Ovary (tissue), 9 donors: ENCODE results near the gene NDUFAB1. TPM values are rescaled to one million over a fixed set of nuclear protein-coding genes. Genes with fewer than 3 reads are reported as not detected.

Experiments
- DNase-seq, 5 donors: peaks; one replicate each; pipeline ENCODE4 v3.0.0-alpha.2; 2019 to 2020
- H3K27ac ChIP-seq, 2 donors: fragments of 200-600 bp; one replicate each; pipeline versions ENCODE4 v1.5.1 to v1.8.0; 2019 to 2022
- H3K27me3 ChIP-seq: fragments of 200-600 bp; one replicate; pipeline ENCODE4 v1.8.0; 2022
- H3K36me3 ChIP-seq: fragments of 200-600 bp; sonication (generic); one replicate; pipeline ENCODE4 v1.5.1; 2019
- H3K4me1 ChIP-seq: one replicate; pipeline ENCODE4 v1.8.1; 2013; ENCODE audit warnings: mild to moderate bottlenecking, moderate library complexity; ENCODE audit not compliant: insufficient read depth
- H3K4me3 ChIP-seq: fragments of 200-600 bp; sonication (generic); one replicate; pipeline ENCODE4 v1.5.1; 2017
- H3K9me3 ChIP-seq, 2 donors: fragments of 200-600 bp in 1 of 2; sonication (generic) in 1 of 2; one replicate each; pipeline versions ENCODE4 v1.5.1 to v1.8.1; 2013 to 2019; ENCODE audit warnings: mild to moderate bottlenecking in 1 of 2, moderate library complexity in 1 of 2
- EP300 ChIP-seq: sonication (generic); formaldehyde crosslinking; IDR thresholded peaks from one replicate; pipeline ENCODE4 v1.6.1; 2017; ENCODE audit warnings: antibody characterized with exemption
- POLR2A ChIP-seq: fragments of 450-650 bp; IDR thresholded peaks from one replicate; pipeline ENCODE4 v1.6.1; 2017; ENCODE audit warnings: antibody characterized with exemption, mild to moderate bottlenecking, moderate library complexity
- WGBS, 3 donors: extraction: QIAGEN DNeasy Blood & Tissue Kit in 1 of 3; methylation state at CpG; one replicate each; pipeline versions ENCODE4 v1.1.5 to v1.1.7; 2013 to 2017; 5-methylcytosine and 5-hydroxymethylcytosine counted together
- intact Hi-C, 4 donors: fragments of 100-400 bp; cut with DNase I; formaldehyde crosslinking; loops; one replicate each; pipeline versions ENCODE4 v1.11.0 to v1.15.1; 2022 to 2023
- polyA plus RNA-seq, 2 donors: library from polyadenylated mRNA; stranded (reverse); fragments of 200-250 nt in 1 of 2; fragments of 350-450 nt in 1 of 2; fragmentation: Illumina TruSeq in 1 of 2; extraction: RNeasy Lipid Tissue Mini Kit (QIAGEN cat#74804) in 1 of 2; gene quantifications; one replicate each; pipeline ENCODE4 v1.2.3, GENCODE V29; 2013 to 2014
- total RNA-seq, 7 donors: library from RNA; depleted of rRNA in 2 of 7; stranded (reverse); fragments of >200 nt in 2 of 7; fragmentation: NEBNext Ultra II Directional in 3 of 7; extraction: Animal tissue kit (Norgen Biotek cat#: 25700) in 3 of 7; gene quantifications; one replicate each; pipeline versions ENCODE4 v1.1.0 to v1.2.4, GENCODE V29; 2016 to 2023
- TF ChIP-seq, protein P1 (sequence below), 3 donors: fragments of 450-650 bp in 2 of 3; fragments of 200-600 bp in 1 of 3; IDR thresholded peaks; one replicate each; pipeline versions ENCODE4 v1.5.1 to v1.8.0; 2016 to 2022; ENCODE audit warnings: antibody characterized with exemption in 3 of 3, mild to moderate bottlenecking in 1 of 3
- donor health status: DM: no; HTN: no; CAD: no; lungs with moderate emphysema.
- donor health status: DM: no; HTN: no; CAD: no.
- donor health status: Bipolar disorder and iron deficiency.
- donor health status: DM: yes; HTN: yes; CAD: no.
- donor health status: DM: no; HTN: no; CAD: no.
- donor health status: DM: yes; HTN: yes; CAD: no.

The NDUFAB1 gene
- total and polyA plus RNA-seq, 9 donors = 42.4 to 83.0 (median 53.6) TPM

DNA sequence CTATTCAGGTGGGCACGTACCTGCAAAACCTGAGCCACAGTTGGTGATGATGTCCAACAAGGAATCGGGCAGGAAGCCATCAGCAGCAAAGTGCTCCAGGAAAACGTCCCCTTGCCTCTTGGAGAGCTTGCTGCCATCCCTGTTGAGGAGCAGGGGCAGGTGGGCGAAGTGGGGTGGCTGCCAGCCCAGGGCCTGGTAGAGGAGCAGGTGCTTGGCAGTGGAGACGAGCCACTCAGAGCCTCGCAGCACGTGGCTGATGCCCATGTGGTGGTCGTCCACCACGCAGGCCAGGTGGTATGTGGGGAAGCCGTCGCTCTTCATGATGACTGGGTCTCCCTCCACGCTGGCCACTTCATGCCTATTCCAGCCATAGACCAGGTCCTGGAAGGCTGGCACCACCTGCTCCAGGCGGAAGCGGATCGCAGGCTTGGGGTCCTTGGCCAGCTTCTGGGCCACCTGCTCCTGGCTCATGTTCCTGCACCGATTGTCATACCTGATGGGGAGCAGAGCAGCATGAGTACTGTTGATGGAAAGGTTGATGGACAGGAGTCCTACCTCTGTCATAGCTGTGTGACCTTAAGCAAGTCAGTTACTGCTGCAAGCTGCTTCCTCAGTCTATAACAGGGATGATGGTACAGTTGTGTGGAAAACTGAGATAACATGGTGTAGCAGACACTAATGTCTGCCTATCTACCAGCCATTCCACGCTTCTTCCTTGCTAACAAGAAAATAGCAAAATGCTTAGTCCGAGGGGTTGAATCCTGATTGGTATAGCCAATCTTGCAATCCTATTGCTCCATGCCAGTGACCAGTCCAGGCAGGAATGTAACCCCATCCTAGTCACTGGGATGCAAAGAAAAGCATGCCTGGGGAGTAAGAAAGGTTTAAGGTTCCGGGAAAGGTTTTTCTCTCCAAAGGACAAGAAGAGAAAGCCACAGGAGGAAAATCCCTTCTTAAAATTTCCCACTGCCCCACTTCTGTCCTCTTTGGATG is 61.0 kb downstream of the NDUFAB1 start:
- 93 to 95% (median 93%) methylated on average over 19 of the region's 19 CpGs for WGBS, 3 donors
- no peaks in the 10 kb centered on the region for H3K4me1 ChIP-seq
- TF ChIP-seq EP300 = no peak
- TF ChIP-seq POLR2A = no peak
- no peaks in the 10 kb centered on the region for H3K27me3 ChIP-seq
- no peak for DNase-seq
- H3K27ac ChIP-seq = no peak overlapping the region
- H3K9me3 ChIP-seq = no peaks in the 10 kb centered on the region
- H3K4me3 ChIP-seq = no peak overlapping the region
- no peaks in the 10 kb centered on the region for H3K36me3 ChIP-seq
- intact Hi-C loops = no loop called here

DNA sequence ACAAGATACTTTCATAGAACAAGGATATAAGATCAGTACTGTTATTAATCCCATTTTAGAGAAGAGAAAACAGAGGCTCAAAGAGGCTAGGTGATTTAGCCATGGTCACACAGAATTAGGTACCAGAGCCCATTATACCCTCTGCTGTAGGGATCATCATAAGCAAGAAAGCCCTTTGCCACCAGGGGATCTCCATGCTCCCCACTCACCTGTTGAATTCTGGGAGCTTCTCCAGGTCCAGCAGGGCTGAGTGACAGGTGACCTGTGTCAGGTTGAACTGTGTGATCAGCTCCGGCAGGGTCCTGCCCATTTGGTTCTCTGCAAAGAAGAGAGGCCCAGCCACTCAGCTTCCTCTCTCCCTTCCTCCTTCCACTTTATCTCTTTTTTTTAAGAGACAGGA is 63.7 kb downstream of the NDUFAB1 start:
- TF ChIP-seq EP300 (no peak), POLR2A (no peak)
- TF ChIP-seq, protein P1, sequence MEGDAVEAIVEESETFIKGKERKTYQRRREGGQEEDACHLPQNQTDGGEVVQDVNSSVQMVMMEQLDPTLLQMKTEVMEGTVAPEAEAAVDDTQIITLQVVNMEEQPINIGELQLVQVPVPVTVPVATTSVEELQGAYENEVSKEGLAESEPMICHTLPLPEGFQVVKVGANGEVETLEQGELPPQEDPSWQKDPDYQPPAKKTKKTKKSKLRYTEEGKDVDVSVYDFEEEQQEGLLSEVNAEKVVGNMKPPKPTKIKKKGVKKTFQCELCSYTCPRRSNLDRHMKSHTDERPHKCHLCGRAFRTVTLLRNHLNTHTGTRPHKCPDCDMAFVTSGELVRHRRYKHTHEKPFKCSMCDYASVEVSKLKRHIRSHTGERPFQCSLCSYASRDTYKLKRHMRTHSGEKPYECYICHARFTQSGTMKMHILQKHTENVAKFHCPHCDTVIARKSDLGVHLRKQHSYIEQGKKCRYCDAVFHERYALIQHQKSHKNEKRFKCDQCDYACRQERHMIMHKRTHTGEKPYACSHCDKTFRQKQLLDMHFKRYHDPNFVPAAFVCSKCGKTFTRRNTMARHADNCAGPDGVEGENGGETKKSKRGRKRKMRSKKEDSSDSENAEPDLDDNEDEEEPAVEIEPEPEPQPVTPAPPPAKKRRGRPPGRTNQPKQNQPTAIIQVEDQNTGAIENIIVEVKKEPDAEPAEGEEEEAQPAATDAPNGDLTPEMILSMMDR (IDR thresholded peaks at IDR 0.05) = no peak
- H3K9me3 ChIP-seq = no peaks in the 10 kb centered on the region
- H3K36me3 ChIP-seq = no peaks in the 10 kb centered on the region
- H3K27me3 ChIP-seq = no peaks in the 10 kb centered on the region
- no peak overlapping the region for H3K27ac ChIP-seq
- intact Hi-C loops = no loop called here
- no peak overlapping the region for H3K4me3 ChIP-seq
- no peaks in the 10 kb centered on the region for H3K4me1 ChIP-seq
- DNase-seq = no peak
- 81 to 92% (median 88%) methylated on average over 1 of the region's 1 CpG for WGBS, 3 donors

Other genes with a start within 250 kb of the NDUFAB1 start
- 10 to 100 TPM; 16.5 to 21.5 (median 19.3) TPM for gene COG7, start 143.1 kb downstream of the NDUFAB1 start, total RNA-seq
- gene COG7, start 143.1 kb downstream of the NDUFAB1 start, polyA plus RNA-seq = 10 to 100 TPM; 13.8 to 15.1 TPM
- 100 to 1,000 TPM in 1 of 7 donors, 10 to 100 TPM in 6; 27.1 to 111 (median 83.3) TPM for gene GGA2, start 85.8 kb downstream of the NDUFAB1 start, total RNA-seq
- 100 to 1,000 TPM in 1 of 2 donors, 10 to 100 TPM in 1; 36.3 to 141 TPM for gene GGA2, start 85.8 kb downstream of the NDUFAB1 start, polyA plus RNA-seq
- gene EARS2, start 39.0 kb downstream of the NDUFAB1 start, total RNA-seq = 10 to 100 TPM; 11.1 to 29.0 (median 18.5) TPM
- 10 to 100 TPM in 1 of 2 donors, 1 to 10 TPM in 1; 9.5 to 26.7 TPM for gene EARS2, start 39.0 kb downstream of the NDUFAB1 start, polyA plus RNA-seq
- 10 to 100 TPM; 45.2 to 67.4 (median 54.0) TPM for gene UBFD1, start 38.6 kb downstream of the NDUFAB1 start, total RNA-seq
- gene UBFD1, start 38.6 kb downstream of the NDUFAB1 start, polyA plus RNA-seq = 10 to 100 TPM; 13.8 to 55.1 TPM
- gene PALB2, start 45.0 kb upstream of the NDUFAB1 start, total RNA-seq = 10 to 100 TPM in 4 of 7 donors, 1 to 10 TPM in 3; 6.1 to 13.7 (median 10.8) TPM
- gene PALB2, start 45.0 kb upstream of the NDUFAB1 start, polyA plus RNA-seq = 1 to 10 TPM; 7.1 to 7.3 TPM
- 10 to 100 TPM in 6 of 7 donors, 1 to 10 TPM in 1; 9.2 to 44.4 (median 34.6) TPM for gene DCTN5, start 45.1 kb upstream of the NDUFAB1 start, total RNA-seq
- gene DCTN5, start 45.1 kb upstream of the NDUFAB1 start, polyA plus RNA-seq = 10 to 100 TPM; 11.6 to 64.6 TPM
- 1 to 10 TPM; 1.1 to 3.0 (median 1.9) TPM for gene PLK1, start 82.6 kb upstream of the NDUFAB1 start, total RNA-seq
- 1 to 10 TPM; 1.5 to 4.7 TPM for gene PLK1, start 82.6 kb upstream of the NDUFAB1 start, polyA plus RNA-seq
- under 1 TPM in 2 of 7 donors, not detected in 5; 0.24 to 0.26 TPM for gene ERN2, start 116.9 kb upstream of the NDUFAB1 start, total RNA-seq
- not detected for gene ERN2, start 116.9 kb upstream of the NDUFAB1 start, polyA plus RNA-seq
- under 1 TPM in 1 of 7 donors, not detected in 6; 0.10 TPM for gene CHP2, start 158.7 kb upstream of the NDUFAB1 start, total RNA-seq
- under 1 TPM; 0.05 to 0.15 TPM for gene CHP2, start 158.7 kb upstream of the NDUFAB1 start, polyA plus RNA-seq
- gene PRKCB, start 239.7 kb upstream of the NDUFAB1 start, total RNA-seq = 1 to 10 TPM in 5 of 7 donors, under 1 TPM in 2; 0.48 to 5.0 (median 1.2) TPM
- gene PRKCB, start 239.7 kb upstream of the NDUFAB1 start, polyA plus RNA-seq = 1 to 10 TPM in 1 of 2 donors, under 1 TPM in 1; 0.38 to 3.3 TPM